OCI-LY3 (cell line): ENCODE results near the gene HSPA9.
"Not testable (repeated sequence)": the region's sequence is repeated elsewhere in the genome, so short reads cannot be mapped to it uniquely, and the experiment has no call there.

Source experiments
- CTCF ChIP-seq: fragments of 200-600, 300-600 bp; sonication (generic); IDR thresholded peaks from 2 replicates; pipeline ENCODE4 v1.5.1; 2014; ENCODE audit warnings: antibody characterized with exemption, low read length, low read depth
- EZH2phosphoT487 ChIP-seq: fragments of 200-600 bp; shearing (Covaris generic); IDR thresholded peaks from 2 replicates; pipeline ENCODE4 v1.6.1; 2018; ENCODE audit warnings: antibody characterized with exemption, mixed run types, low read depth

DNA sequence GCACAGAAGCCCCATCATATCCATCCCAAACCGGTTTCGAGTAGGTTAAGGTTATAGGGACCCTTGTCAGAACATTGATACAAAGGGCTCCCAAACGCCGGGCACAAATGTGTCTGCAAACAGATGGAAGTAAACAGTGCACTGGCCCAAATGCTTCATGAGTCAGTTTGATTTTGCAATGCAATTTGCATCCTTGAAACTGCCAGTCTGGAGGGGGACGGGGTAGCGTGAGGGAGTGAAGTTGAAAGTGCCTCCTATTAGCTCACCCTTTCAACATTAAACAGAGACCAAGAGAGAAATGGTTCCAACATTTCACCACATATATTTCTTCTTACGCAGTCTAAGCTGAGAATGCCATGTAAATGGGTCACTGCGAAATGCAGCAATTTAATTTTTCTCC is 67.7 kb downstream of the HSPA9 start:
- TF ChIP-seq CTCF, EZH2phosphoT487: not testable (repeated sequence)
